Activated CD8-positive, alpha-beta memory T cell treated with anti-CD3 and anti-CD28 coated beads, Interleukin-2, amount 10 ng/mL, durations not matched to agents 7 days and 5 days (primary cell): ENCODE data around the gene ZNF646. TPM values are rescaled to one million over a fixed set of nuclear protein-coding genes. Genes with fewer than 3 reads are reported as not detected.
A peak's percentile ranks its signal among the peaks of the same experiment; 100 is the strongest.
"Not testable (repeated sequence)": the region's sequence is repeated elsewhere in the genome, so short reads cannot be mapped to it uniquely, and the experiment has no call there.

Source experiments
- ATAC-seq: fragments of 150-1000 bp; cut with Tn5 transposase; one replicate; pipeline ENCODE4 v1.10.0; 2021; ENCODE audit warnings: moderate library complexity
- CTCF ChIA-PET: fragments of 350-600 bp; sonication (Branson Sonifier 250); formaldehyde crosslinking; loops from one replicate; lab custom pipeline; 2021; ENCODE audit warnings: antibody characterized with exemption; lab: Charles Lee
- DNase-seq: peaks from one replicate; pipeline ENCODE4 v3.0.0-alpha.2; 2020
- H3K27ac Mint-ChIP-seq: one replicate; pipeline ENCODE4 v1.8.0; 2021; ENCODE audit warnings: mild to moderate bottlenecking, mixed read lengths
- H3K27me3 Mint-ChIP-seq: one replicate; pipeline ENCODE4 v1.8.0; 2021; ENCODE audit warnings: mixed read lengths
- H3K36me3 Mint-ChIP-seq: one replicate; pipeline ENCODE4 v1.8.0; 2021; ENCODE audit warnings: mild to moderate bottlenecking, mixed read lengths
- H3K4me1 Mint-ChIP-seq: one replicate; pipeline ENCODE4 v1.8.0; 2021; ENCODE audit warnings: mixed read lengths
- H3K4me3 Mint-ChIP-seq: one replicate; pipeline ENCODE4 v1.8.0; 2021; ENCODE audit warnings: mild to moderate bottlenecking, moderate library complexity, mixed read lengths
- H3K9me3 Mint-ChIP-seq: one replicate; pipeline ENCODE4 v1.8.0; 2022; ENCODE audit warnings: low read depth, mixed read lengths
- total RNA-seq, 2 experiments: library from RNA; stranded (reverse); gene quantifications; one replicate each; pipeline ENCODE4 v1.2.3, GENCODE V29; 2021

The ZNF646 gene
- total RNA-seq, 2 experiments from 2014 or later: 31.8 to 37.7 TPM

DNA sequence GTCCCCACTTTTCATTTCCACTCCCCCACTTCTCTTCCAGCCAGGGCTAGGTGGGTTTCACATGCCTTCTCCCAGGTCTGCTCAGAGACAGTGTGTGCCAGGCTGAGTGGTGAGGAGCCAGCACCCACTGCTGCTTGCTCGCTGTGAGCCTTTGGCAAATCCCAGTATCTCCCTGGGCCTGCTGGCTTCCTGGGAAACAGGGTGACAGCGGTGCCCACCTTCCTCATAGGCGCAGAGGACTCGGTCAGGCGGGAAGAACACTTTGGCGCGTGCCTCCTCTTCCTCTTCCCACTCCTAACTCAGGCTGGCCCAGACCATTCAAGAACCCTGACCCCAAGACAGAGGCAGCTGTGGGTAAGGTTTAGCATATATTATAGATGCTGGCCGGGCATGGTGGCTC is 15.0 kb downstream of the ZNF646 start:
- Mint-ChIP-seq H3K27me3 (no peaks in the 10 kb centered on the region), H3K4me3 (no peak overlapping the region), H3K27ac (no peak overlapping the region), H3K36me3 (peaks cover 6% of the 10 kb centered on the region), H3K9me3 (no peaks in the 10 kb centered on the region), H3K4me1 (peaks cover 13% of the 10 kb centered on the region)
- DNase-seq: no peak
- CTCF ChIA-PET: interaction anchor here (1.6 kb wide), 2 partner anchors 14 to 108 kb away, joined by 3 to 4 read pairs; no protein-coding TSS in a partner anchor
- no peak for ATAC-seq

DNA sequence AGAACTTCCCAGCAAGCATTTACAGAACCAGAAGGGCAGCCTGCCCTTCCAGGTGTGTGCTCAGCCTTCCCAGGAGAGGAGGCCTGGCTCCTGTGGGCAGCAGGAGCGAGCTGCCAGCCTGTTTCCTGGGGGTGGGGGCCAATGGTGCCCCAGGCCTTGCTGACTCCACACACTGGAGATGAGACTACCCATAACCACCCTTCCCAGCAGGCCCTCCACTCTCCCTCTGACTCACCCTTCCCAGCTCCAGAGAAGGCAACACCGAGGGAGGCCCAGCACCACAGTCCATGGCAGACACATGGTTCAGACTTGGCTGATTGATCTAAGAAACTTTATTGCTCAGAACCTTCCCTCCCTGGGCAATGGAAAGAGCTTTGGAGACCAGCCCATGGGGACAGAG is 16.3 kb downstream of the ZNF646 start:
- no peak for ATAC-seq
- no peak for DNase-seq
- Mint-ChIP-seq H3K27ac (no peak overlapping the region), H3K36me3 (peaks cover 6% of the 10 kb centered on the region), H3K4me3 (no peak overlapping the region), H3K27me3 (no peaks in the 10 kb centered on the region), H3K9me3 (no peaks in the 10 kb centered on the region), H3K4me1 (peaks cover 24% of the 10 kb centered on the region)
- CTCF ChIA-PET: interaction anchor here (1.6 kb wide), 1 partner anchor 13 kb away, joined by 4 read pairs; no protein-coding TSS in a partner anchor

DNA sequence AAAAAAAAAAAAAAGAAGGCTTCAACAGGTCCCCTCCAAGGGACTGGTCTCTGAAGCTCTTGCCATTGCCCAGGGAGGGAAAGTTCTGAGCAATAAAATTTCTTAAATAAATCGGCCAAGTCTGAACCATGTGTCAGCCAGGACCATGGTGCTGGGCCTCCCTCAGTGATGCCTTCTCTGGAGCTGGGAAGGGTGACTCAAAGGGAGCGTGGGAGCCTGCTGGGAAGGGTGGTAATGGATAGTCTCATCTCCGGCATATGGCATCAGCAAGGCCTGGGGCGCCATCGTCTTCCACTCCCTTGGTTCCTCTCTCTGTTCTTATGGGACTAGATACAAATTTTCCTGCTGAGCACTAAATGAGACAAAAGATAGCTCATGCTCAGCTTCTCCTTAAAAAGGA is 18.1 kb downstream of the ZNF646 start:
- CTCF ChIA-PET: interaction anchor here (1.1 to 11.2 kb wide), 2 partner anchors 13 to 107 kb away, joined by 3 to 97 read pairs; partner anchors contain the start of gene HSD3B7
- no peaks in the 10 kb centered on the region for H3K27me3 Mint-ChIP-seq
- H3K9me3 Mint-ChIP-seq: no peaks in the 10 kb centered on the region
- peaks cover 6% of the 10 kb centered on the region for H3K36me3 Mint-ChIP-seq
- ATAC-seq (no peak), DNase-seq (no peak)
- peaks cover 30% of the 10 kb centered on the region for H3K4me1 Mint-ChIP-seq
- H3K27ac Mint-ChIP-seq: no peak overlapping the region
- no peak overlapping the region for H3K4me3 Mint-ChIP-seq

DNA sequence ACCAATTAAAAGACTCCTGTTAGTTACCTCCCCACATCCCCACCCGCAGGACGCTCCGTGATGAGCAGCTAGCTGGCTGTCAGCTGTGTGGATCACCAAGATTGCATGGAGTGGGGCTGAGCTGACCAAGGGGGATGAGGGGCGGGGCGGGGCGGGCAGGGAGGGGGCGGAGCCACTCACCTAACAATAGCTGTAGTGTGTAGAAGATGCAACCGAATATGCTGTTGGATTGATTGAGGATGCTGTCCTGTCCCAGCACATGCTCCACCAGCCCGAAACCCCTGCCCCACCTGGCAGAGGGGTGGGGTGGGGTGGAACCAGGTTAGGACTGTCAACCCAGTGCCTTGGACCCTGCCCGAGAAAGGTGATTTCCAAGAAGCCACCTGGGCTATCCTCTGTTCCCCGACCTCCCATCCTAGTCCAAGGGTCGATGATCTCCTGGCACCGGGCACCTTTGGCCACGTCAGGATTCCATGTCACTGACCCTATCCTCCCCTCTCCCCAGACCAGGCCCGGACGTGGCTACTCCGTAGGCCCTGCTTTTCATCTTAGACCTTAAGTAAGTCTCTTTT is 19.0 kb downstream of the ZNF646 start:
- H3K4me1 Mint-ChIP-seq: peaks cover 30% of the 10 kb centered on the region
- H3K4me3 Mint-ChIP-seq: peak overlapping the region; percentile 98
- H3K27ac Mint-ChIP-seq: no peak overlapping the region
- H3K9me3 Mint-ChIP-seq: no peaks in the 10 kb centered on the region
- CTCF ChIA-PET: interaction anchor here (1.1 to 11.2 kb wide), 5 partner anchors 14 to 140 kb away, joined by 3 to 97 read pairs (median 7); partner anchors contain the start of genes HSD3B7, ZNF646 and ZNF668
- H3K36me3 Mint-ChIP-seq: peaks cover 6% of the 10 kb centered on the region
- peak; percentile 51 for DNase-seq
- H3K27me3 Mint-ChIP-seq: no peaks in the 10 kb centered on the region
- no peak for ATAC-seq

DNA sequence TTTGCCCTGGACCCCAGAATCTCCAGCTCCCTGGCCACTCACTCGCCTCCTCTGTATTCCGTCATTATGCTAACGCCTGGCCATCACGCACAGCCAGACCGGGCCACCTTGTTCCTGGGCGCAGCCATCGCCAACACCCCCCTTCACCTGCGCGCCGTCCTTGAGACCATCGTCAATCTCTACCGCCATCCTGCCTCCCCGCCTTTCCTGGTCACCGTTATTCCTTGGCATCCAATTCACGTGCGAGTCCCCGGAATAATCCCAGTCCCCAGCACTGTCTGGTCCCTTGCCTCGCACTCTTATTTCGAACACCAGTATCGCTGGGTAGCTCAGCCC is 19.8 kb downstream of the ZNF646 start:
- ATAC-seq (peak; percentile 4), DNase-seq (no peak)
- Mint-ChIP-seq H3K27ac (peak overlapping the region; percentile 90), H3K36me3 (peaks cover 5% of the 10 kb centered on the region), H3K4me3 (peak overlapping the region; percentile 98), H3K9me3 (no peaks in the 10 kb centered on the region), H3K4me1 (peaks cover 30% of the 10 kb centered on the region), H3K27me3 (no peaks in the 10 kb centered on the region)
- CTCF ChIA-PET: interaction anchor here (0.7 to 11.2 kb wide), 5 partner anchors 14 to 141 kb away, joined by 3 to 97 read pairs (median 7); partner anchors contain the start of genes HSD3B7, ZNF646 and ZNF668

DNA sequence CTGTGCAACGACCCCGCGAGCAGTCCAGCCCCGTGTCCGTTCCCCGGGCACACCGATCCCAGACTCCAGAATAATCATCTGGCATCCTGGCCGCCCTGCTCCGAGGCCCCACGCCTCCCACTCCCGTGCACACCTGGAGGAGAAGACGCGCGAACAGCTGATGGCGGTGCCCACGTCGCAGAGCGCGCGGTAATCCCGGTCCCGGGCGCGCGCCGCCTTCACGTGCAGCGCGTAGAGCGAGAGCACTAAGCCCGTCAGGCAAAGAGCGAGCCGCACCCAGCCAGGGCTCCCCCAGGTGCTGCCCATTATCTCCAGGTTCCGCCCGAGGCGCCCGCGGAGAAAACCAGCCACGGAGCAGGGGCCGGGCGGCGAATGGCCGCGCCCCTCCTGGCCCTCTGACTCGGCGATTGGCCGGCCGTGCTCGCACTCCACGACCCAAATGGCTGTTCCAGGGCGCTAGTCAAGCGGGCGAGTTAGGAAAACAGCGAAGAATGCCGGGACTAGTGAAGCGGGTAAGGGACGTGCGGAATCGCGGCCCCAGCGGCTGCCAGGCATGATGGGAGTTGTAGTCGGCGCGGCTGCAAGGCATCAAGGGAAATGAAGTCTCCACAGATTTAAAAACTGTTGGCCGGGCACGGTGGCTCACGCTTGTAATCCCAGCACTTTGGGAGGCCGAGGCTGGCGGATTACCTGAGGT is 20.4 kb downstream of the ZNF646 start, which contains the start of gene VKORC1:
Gene VKORC1, minus strand, starts transcription at position 374 of the 697 bp plus-strand sequence. Its CDS starts 68 bp downstream, at position 306.
- H3K27me3 Mint-ChIP-seq: no peaks in the 10 kb centered on the region
- peak within 1 kb of the TSS; percentile 90 for H3K27ac Mint-ChIP-seq
- no peaks in the 10 kb centered on the region for H3K9me3 Mint-ChIP-seq
- peaks cover 4% of the 10 kb centered on the region for H3K36me3 Mint-ChIP-seq
- H3K4me1 Mint-ChIP-seq: peaks cover 30% of the 10 kb centered on the region
- ATAC-seq (peak; percentile 88), DNase-seq (peak; percentile 93)
- CTCF ChIA-PET: interaction anchor here (0.7 to 11.2 kb wide), 8 partner anchors 9 to 153 kb away, joined by 3 to 97 read pairs (median 4); partner anchors contain the start of genes HSD3B7, ZNF646 and ZNF668
- peak within 1 kb of the TSS; percentile 98 for H3K4me3 Mint-ChIP-seq

DNA sequence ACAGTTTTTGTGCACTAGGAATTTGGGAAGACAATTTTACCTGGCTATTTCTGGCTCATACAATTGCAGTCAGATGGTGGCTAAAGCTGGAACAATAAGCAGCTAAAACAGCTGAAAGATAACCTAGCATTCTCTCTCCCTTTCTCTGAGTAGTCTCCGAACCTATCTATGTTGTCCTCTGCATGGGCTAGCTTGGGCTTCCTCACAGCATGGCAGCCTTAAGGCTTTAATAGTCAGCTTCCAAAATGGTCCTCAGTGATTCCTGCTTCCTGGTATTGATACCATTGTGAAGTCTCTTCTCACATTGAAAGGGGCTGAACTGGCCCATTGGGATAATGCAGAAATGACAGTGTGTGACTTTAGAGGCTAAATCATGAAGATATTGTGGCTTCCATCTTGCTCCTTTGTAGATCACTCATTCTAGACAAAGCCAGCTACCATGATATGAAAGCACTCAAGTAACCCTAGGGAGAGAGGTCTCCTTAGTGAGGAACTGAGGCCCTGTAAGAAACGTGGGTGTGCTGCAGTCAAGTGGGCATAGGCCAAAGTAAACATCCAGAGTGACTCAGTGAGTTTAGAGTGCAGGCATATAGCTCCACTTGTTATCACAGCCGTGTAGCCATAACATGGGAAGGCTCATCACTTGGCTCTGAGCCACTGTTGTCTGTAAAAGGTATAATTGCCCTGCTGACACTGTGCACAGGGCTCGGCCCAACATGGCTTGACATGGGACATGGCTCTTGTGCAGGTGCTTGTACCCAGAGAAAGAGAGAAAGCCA is 25.8 kb downstream of the ZNF646 start:
- CTCF ChIA-PET: interaction anchor here (0.8 to 11.2 kb wide), 3 partner anchors 17 to 146 kb away, joined by 3 to 97 read pairs (median 4); partner anchors contain the start of genes HSD3B7 and KAT8
- Mint-ChIP-seq H3K27ac (no peak overlapping the region), H3K4me3 (no peak overlapping the region), H3K36me3 (no peaks in the 10 kb centered on the region), H3K9me3 (no peaks in the 10 kb centered on the region), H3K27me3 (no peaks in the 10 kb centered on the region), H3K4me1 (peaks cover 10% of the 10 kb centered on the region)
- ATAC-seq (no peak), DNase-seq (no peak)

DNA sequence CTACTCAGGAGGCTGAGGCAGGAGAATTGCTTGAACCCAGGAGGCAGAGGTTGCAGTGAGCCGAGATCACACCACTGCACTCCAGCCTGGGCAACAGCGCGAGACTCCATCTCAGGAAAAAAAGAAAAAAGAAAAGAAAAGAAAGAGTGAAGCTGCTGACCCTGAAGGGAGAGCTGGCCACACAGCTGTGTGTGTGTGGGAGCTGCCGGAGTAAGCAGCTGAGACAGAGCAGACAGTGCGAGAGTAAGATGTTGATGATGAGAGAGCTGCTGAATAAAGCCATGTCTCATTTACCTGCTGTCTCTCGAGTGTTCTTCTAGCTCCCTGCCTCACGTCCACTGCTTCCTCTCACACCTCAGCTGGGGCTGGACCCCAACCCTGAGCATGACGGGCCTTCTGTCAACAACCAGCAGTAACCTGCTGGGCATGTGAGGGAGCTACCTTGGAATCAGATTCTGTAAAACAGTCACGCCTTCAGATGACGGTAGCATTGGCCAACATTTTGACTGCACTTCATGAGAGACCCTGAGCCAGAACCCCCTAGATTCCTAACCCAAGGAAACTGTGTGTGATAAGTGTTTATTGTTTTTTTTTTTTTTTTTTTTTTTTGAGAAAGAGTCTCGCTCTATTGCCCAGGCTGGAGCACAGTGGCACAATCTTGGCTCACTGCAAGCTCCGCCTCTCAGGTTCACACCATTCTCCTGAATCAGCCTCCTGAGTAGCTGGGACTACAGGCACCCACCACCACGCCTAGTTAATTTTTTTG is 26.8 kb downstream of the ZNF646 start:
- not testable (repeated sequence) for H3K27ac Mint-ChIP-seq, ATAC-seq, H3K4me1 Mint-ChIP-seq, H3K9me3 Mint-ChIP-seq, H3K4me3 Mint-ChIP-seq, DNase-seq, H3K27me3 Mint-ChIP-seq, H3K36me3 Mint-ChIP-seq
- CTCF ChIA-PET: interaction anchor here (1.0 to 11.2 kb wide), 3 partner anchors 12 to 116 kb away, joined by 4 to 97 read pairs (median 4); partner anchors contain the start of genes HSD3B7 and KAT8

DNA sequence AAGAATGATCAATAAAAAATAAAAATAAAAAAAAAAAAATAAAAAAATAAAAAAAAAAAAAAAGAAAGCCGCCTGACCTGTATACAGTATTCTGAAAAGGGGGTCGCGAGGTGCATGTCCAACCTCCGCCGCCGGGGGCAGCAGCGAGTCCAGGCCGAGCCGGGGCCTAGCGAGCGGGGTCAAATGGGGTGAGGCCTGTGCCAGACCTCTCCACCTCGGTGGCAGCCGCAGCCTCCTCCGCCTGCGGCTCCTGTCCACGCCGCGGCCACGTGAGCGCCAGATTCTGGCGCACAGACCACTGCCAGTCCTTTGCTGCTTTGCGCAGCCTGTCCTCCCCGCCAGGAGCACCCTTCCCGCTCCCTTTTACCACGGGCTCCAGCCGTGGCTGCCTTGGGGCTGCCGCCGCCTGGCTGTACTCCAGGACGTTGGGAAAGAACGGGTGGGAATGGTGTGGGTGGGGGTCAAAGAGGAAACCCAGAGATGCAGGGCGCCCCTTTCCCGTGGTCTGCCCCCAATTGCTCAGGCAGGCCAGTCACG is 31.5 kb downstream of the ZNF646 start:
- H3K4me1 Mint-ChIP-seq: peaks cover 22% of the 10 kb centered on the region
- H3K4me3 Mint-ChIP-seq: no peak overlapping the region
- peaks cover 10% of the 10 kb centered on the region for H3K36me3 Mint-ChIP-seq
- no peaks in the 10 kb centered on the region for H3K9me3 Mint-ChIP-seq
- no peaks in the 10 kb centered on the region for H3K27me3 Mint-ChIP-seq
- CTCF ChIA-PET: no interaction called here
- DNase-seq: peak; percentile 89
- peak; percentile 59 for ATAC-seq
- peak overlapping the region; percentile 75 for H3K27ac Mint-ChIP-seq

DNA sequence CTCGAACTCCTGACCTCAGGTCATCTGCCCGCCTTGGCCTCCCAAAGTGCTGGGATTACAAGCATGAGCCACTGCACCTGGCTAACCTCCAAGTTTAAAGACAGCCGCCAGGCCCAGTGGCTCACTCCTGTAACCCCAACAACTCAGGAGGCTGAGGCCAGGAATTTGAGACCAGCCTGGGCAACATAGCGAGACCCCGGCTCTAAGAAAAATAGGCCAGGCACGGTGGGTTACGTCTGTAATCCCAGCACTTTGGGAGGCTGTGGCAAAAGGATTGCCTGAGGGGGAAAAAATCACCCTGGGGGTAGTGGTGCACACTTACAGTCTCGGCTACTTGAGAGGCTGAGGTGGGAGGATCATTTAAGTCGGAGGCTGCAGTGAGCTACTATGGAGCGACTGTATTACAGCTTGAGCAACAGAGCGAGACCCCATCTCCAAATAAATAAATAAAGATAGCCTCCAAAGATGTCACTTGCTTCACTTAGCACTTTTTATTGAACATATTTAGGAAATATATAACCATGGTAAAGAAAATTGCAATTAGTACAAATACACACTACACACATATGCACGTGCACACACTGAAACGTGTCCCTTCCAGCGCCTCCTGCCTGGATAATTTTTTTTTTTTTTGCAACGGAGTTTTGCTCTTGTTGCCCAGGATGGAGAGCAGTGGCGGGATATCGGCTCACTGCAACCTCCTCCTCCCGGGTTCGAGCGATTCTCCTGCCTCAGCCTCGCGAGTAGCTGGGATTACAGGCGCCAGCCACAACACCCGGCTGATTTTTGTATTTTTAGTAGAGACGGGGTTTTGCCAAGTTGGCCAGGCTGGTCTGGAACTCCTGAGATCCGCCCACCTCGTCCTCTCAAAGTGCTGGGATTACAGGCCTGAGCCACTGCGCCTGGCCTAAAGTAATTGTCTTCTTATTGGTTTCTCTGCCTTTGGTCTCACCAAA is 32.6 kb downstream of the ZNF646 start:
- CTCF ChIA-PET: interaction anchor here (0.7 to 2.0 kb wide), 2 partner anchors 11 to 36 kb away, joined by 3 to 11 read pairs; no protein-coding TSS in a partner anchor
- H3K36me3 Mint-ChIP-seq: peaks cover 10% of the 10 kb centered on the region
- ATAC-seq: no peak
- peak overlapping the region; percentile 86 for H3K27ac Mint-ChIP-seq
- DNase-seq: no peak
- no peaks in the 10 kb centered on the region for H3K9me3 Mint-ChIP-seq
- H3K4me1 Mint-ChIP-seq: peaks cover 22% of the 10 kb centered on the region
- H3K4me3 Mint-ChIP-seq: peak overlapping the region; percentile 80
- no peaks in the 10 kb centered on the region for H3K27me3 Mint-ChIP-seq

DNA sequence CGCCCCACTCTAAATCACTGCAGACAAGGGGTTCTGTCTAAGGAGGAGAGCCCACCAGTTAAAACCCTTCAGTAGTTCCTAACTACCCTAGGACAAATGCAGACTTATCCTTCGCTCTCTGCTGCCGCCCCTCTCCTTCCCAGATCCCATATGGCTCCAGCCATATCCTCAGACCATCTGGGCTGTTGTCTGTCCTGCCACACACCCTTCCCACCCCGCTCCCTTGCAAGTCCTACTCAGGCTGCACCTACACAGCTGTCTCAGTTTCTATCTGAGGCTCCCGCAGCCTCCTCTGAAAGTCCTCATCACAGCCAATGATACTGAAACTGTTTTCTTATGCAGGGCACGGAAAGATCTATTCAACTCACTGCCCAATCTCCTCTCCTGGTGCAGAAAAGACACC is 33.2 kb downstream of the ZNF646 start:
- peak; percentile 51 for DNase-seq

More for the DNA sequence above, 33.2 kb downstream of the ZNF646 start:
- peaks cover 22% of the 10 kb centered on the region for H3K4me1 Mint-ChIP-seq
- CTCF ChIA-PET: interaction anchor here (1.1 to 2.0 kb wide), 3 partner anchors 9 to 35 kb away, joined by 3 to 11 read pairs (median 4); partner anchors contain the start of gene KAT8
- no peaks in the 10 kb centered on the region for H3K27me3 Mint-ChIP-seq
- H3K9me3 Mint-ChIP-seq: no peaks in the 10 kb centered on the region
- peak overlapping the region; percentile 80 for H3K4me3 Mint-ChIP-seq
- peak; percentile 22 for ATAC-seq
- H3K36me3 Mint-ChIP-seq: peaks cover 15% of the 10 kb centered on the region
- H3K27ac Mint-ChIP-seq: peak overlapping the region; percentile 86
